GM12873 (cell line): ENCODE results near the gene RAPGEF1.

Experiments
- TF ChIP-seq, protein P1 (sequence below): IDR thresholded peaks from 2 replicates; pipeline ENCODE4 v1.5.1; 2012; ENCODE audit warnings: low read depth, mild to moderate bottlenecking, moderate library complexity, low read length, control low read depth; ENCODE audit not compliant: insufficient read depth; ENCODE audit errors: missing control alignments

The RAPGEF1 gene

DNA sequence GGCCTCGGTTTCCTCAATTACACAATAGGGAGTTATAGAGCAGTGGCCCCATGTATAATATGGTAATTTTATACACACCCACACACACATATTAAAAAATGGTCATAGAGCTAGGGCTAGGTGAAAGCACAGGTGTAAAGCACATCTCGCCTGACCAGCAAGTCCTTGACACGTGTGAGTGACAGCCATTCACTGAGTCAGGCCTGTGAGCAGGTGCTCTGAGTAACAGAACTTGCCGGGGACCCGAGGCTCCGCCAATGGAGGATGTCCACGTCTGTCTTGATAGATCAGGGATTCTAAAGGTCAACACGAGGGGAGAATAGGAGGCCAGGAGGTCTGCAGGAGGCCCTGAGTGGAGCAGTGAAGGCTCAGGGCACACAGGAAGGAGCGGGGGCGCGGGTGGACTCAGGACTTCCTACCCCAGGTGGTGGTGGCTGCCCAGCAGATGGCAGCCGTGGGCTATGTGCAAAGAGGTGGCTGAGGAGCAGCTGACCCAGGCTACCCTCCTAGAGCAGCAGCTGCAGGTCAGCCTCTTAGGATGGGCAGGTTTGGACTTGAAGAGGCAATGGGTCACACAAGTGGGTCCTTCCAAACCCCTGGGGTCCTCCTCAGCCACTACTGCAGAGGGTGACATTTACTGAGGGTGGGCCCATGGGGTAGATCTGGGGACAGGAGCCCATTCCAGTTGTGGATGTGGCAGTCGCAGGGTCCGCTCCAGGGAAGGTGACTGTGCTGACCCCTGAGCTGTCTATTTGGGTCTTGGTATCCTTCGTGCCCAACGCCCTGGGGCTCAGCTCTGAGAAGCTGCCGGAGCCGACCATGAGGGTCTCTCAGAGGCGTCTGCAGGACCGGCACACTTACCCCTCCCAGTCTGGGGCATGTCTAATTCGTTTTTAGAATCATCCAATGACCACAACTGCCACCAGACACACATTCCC lies 148.7 kb downstream of the RAPGEF1 start:
- TF ChIP-seq, protein P1, sequence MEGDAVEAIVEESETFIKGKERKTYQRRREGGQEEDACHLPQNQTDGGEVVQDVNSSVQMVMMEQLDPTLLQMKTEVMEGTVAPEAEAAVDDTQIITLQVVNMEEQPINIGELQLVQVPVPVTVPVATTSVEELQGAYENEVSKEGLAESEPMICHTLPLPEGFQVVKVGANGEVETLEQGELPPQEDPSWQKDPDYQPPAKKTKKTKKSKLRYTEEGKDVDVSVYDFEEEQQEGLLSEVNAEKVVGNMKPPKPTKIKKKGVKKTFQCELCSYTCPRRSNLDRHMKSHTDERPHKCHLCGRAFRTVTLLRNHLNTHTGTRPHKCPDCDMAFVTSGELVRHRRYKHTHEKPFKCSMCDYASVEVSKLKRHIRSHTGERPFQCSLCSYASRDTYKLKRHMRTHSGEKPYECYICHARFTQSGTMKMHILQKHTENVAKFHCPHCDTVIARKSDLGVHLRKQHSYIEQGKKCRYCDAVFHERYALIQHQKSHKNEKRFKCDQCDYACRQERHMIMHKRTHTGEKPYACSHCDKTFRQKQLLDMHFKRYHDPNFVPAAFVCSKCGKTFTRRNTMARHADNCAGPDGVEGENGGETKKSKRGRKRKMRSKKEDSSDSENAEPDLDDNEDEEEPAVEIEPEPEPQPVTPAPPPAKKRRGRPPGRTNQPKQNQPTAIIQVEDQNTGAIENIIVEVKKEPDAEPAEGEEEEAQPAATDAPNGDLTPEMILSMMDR = peak; percentile 85

DNA sequence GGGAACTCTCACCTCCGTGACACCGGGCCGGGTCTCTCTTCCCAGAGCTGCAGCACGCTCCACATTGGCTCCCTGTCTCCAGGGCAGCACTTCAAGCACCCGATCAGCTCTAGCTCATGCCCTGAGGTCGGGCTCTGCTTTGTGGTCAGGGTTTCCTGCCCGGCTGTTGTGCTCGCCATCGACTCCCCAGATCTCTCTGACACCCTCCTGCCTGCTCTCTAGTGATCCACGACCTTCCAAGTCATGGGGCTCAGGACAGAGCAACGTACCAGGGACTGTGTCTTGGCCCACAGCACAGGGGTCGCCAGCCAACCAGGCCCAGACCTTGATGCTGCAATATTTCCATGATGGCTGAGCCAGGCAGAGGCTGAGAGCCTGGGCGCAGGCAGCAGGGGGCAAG lies 149.4 kb downstream of the RAPGEF1 start:
- TF ChIP-seq, protein P1 = no peak

DNA sequence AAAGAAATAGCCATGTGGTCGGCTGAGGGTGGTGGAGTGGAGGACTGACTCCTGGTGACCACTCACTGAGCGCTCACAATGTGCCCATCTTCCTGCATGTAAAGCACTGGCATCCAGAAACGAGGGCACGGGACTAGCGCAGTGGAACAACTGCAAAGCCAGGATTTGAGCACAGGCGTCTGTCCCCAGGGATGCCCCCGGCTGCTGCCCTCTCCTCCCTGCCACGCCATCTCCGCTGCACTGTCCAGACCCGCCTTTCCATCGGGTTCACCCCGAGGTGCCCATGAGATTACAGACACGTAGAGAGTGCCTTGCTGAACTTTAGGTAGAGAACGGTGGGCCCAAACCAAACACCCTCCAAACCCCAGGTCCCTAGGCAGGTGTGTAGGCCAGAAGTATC lies 149.9 kb downstream of the RAPGEF1 start:
- TF ChIP-seq, protein P1 = no peak

DNA sequence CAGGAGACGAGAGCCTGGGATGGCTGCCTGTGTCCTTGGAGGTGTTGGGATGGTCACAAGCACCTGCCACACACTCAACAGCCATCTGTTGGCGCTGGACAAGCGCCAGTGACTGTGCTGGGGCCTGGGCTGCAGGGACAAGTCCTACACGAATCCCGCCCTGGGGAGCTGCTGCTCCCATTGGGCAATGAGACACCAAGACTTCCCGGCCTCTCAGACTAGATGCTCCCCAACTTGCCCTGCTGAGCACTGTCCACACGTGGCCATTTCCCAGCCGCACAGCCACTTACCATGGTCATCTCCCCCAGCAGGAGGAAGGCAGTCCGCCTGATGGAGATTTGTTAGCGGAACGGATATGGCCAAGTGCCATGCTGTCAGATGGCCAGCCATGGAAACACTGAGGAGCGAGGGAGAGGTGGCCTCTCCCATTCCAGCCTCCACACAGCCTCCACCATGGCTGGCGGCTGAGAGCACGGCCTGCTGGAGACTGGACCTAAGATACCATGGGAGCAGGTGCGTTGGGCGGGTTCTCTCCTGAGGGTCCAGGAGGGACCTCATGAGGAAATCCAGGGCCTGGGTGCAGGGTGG lies 150.7 kb downstream of the RAPGEF1 start:
- TF ChIP-seq, protein P1 = no peak

DNA sequence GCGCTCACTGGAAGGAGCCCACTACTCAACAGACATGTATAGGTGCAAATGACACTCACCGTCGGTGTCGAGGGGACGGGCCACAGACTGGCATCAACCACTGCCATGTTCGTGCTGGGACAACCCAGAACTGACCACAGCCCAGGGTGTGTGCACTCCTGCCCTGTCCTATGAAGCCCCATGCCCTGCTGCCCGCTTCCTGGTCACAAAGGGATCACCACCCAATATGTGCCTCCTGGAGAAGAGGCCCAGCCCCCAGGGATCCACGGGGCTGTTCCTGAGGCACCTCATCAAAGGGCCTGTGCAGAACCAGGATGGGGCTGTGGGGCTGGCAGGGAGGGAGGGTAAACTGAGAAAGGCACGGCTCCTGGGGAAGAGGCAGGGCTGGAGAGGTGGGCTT lies 151.5 kb downstream of the RAPGEF1 start:
- TF ChIP-seq, protein P1 = no peak

DNA sequence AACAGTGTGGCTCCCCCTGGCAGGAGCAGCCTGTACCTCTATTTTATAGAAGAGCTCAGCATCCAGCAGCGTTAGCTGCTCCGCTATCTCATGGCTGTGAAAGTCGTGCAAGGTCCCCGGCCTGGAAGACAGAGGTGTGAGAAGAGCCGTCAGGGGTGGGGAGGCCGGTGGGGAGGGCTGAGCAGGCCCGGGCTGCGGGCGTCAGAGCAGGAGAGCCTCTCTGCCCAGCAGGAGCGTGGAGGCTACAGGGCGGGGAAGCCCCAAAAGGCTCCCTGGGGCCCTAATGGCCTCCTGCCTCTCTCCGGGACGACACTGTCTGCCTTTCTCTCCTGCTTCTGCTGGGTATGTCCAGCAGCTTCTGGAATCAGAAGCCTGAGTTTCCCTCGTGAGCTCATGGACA lies 152.0 kb downstream of the RAPGEF1 start:
- TF ChIP-seq, protein P1 = no peak

DNA sequence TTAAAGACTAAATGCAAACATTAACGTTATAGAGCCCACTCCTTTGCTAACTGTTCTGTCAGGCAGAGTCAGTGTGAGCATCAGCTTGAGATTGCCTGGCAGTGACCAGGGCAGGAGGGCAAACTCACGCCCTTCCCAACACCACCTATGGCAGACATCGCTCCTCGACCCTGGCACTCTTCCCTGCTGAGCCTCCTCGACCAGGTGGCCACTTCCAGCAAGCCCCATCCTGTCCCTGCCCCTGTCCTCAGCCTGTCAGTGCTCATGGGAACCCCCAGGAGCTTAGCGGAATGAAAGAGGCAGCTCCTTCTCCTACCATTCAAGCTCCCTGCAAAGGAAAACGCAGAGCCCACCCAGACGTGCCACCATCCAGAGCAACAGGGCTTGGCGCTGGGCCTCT lies 152.5 kb downstream of the RAPGEF1 start:
- TF ChIP-seq, protein P1 = no peak
